NCI-H345 treated with DMSO at 0.1 percent for 48 hours (cell line): ENCODE results near the gene UBTF.
"Not testable (repeated sequence)": the region's sequence is repeated elsewhere in the genome, so short reads cannot be mapped to it uniquely, and the experiment has no call there.

Source experiments
- DNase-seq: peaks from one replicate; lab custom pipeline; 2025; ENCODE audit not compliant: unreplicated experiment; lab: John Stamatoyannopoulos, UW

UBTF gene

GRCh38 chr17:44247876-44248736 is 28.6 kb upstream of the UBTF start:
- no peak for DNase-seq

DNA sequence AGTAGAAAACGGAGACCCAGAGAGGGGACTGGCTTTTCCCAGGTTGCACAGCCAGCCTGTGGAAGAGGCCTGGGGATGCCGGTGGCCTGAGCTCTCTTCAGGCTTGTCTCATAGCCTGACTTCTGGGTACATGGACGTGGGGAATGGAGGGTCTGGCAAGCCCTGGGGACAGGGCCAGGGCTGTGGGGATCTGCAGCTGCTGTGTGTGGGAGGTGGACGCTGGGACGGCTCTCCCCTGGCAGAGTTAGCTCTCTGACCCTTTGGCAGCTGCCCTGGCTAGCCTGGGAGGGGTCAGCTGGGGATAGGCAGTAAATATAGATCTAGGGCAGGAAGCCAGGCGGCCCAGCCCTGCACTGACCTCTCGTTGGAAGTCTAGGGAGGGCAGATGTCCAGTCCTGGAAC is 28.0 kb upstream of the UBTF start:
- no peak for DNase-seq

DNA sequence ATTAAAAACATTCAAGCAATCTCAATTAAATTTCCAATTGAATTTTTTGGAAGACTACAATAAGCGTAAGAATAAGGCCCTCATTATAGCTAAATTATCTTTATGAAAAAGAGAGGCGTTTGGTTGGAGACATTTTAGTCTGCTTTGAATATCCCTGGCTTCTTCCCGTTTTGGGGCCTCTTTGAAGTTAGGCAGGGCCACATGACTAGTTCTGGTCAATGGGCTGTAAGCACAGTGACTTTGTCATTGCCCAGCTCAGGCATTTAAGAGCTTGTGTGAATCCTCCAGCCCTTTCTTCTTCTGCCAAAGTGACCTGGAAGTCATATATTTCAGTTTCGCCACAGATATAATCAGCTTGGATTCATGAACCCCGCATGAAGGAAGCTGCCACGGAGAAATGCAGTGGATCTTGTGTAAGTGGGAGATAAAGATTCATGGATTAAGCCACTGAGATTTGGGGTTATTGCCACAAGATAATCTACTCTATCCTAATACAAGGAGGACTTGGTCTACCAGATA is 21.7 kb upstream of the UBTF start:
- no peak for DNase-seq

DNA sequence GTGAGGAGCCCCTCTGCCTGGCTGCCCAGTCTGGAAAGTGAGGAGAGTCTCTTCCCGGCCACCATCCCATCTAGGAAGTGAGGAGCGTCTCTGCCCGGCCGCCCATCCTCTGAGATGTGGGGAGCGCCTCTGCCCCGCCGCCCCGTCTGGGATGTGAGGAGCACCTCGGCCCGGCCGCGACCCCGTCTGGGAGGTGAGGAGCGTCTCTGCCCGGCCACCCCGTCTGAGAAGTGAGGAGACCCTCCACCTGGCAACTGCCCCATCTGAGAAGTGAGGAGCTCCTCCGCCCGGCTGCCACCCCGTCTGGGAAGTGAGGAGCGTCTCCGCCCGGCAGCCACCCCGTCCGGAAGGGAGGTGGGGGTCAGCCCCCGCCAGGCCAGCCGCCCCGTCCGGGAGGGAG is 18.4 kb upstream of the UBTF start:
- not testable (repeated sequence) for DNase-seq

GRCh38 chr17:44236444-44236991 is 17.0 kb upstream of the UBTF start:
- DNase-seq: no peak

DNA sequence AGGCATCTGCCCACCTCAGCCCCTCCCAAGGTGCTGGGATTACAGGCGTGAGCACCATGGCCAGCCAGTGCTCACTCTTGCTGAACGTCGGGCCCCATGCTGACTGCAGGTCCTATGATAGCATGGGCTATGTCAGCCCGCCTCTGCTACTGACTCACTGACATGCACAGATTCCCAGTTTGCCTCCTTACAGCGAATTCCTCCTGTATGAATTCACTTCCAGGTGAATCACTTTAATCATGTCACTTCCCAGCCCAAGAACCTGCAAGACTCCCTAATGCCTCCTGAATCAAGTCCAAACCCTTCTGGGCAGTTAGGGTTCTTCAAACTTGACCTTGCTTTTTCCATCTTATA is 16.1 kb upstream of the UBTF start:
- DNase-seq: no peak

DNA sequence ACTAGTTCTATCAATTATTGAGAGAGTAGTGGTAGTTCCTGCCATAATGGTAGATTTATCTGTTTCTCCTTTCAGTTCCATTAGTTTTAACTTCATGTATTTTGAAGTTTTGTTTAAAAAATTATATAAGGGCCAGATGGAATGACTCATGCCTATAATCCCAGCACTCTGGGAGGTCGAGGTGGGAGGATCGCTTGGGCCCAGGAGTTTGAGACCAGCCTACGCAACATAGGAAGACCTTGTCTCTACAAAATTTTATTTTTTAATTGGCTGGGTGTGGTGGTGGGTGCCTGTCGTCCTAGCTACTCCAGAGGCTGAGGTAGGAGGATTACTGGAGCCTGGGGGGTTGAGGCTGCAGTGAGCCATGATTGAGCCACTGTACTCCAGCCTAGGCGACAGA is 14.1 kb upstream of the UBTF start:
- no peak for DNase-seq

GRCh38 chr17:44232061-44232460 is 12.6 kb upstream of the UBTF start:
- no peak for DNase-seq

- no peak for DNase-seq
Observed at GRCh38 chr17:44230140-44230539, 10.7 kb upstream of the UBTF start.

- DNase-seq: no peak
Observed at GRCh38 chr17:44229090-44229489, 9.6 kb upstream of the UBTF start.

DNA sequence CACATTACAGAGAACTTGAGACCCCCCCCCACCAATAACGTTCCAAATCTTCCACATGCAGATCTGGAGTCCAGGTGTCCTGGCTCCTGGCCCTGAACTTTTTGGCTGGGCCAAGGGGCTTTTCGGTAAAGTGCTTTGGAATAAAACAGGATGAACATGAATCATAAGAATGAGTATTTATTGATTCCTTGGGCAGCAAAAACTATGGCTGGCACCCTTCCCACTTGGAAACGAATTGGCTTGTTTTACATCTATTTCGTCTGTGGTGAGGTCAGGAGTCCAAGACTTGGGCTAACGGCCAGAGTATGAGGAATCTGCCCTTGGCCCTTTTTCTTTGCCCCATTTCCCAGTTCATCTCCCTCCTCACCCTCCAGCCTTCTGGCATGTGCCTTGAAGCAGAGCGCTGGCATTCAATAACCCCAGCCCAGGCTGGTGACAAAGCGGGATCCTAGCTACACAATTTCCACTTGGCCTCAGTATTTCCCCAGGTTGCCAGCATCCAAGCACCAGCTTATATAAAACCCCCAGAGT is 4.1 kb upstream of the UBTF start:
- no peak for DNase-seq

DNA sequence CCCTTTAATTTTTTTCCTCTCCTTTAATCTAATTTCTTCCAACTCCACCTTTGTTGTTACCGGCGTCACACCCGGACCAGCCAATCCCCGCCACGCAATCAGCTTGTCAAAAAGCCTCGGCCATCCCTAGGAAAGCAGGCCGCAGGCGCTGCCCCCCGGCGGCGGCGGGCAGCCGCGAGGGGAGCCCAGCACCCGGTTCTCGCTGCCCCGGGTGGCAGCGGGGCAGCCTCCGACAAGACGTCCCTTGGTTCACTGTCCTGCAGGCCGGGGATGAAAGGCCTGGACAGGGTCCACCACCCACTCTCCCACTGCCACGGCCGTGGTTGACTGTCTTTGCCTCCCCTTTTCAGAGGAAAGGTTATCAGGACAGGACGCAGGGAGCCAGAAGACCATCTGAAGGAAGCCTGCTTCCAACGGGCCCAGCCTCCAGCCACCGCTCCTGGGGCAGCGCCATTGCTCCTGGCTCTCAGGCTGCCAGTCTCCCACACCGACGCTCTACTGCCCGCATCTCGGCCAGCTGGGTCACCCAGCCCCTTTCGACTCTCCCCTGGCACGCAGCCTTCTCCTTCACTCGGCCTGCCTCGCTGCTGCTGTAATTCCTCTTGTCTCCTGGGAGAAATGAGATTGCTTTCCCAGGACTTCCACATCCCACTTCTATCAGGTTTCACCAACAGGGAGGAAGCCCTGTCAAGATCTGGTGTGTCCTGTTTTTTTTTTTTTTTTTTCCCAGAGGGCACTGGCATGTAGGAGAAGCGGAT is 2.8 kb upstream of the UBTF start:
- DNase-seq: peak; percentile 74

DNA sequence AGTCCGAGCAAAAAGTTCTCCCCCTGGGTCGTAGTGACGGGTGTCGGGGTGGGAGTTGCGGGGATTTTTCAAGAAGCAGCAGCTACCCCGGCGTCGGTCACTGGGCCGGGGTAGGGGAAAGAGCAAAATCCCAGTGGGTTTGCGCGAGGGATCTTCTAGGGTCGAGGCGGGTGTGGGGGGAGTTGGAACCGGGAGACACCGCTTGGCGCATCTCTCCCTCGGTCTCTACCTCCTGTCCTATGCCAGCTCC is 2.3 kb upstream of the UBTF start:
- DNase-seq: no peak

GRCh38 chr17:44221084-44221861 is 1.8 kb upstream of the UBTF start:
- DNase-seq: peak; percentile 59

DNA sequence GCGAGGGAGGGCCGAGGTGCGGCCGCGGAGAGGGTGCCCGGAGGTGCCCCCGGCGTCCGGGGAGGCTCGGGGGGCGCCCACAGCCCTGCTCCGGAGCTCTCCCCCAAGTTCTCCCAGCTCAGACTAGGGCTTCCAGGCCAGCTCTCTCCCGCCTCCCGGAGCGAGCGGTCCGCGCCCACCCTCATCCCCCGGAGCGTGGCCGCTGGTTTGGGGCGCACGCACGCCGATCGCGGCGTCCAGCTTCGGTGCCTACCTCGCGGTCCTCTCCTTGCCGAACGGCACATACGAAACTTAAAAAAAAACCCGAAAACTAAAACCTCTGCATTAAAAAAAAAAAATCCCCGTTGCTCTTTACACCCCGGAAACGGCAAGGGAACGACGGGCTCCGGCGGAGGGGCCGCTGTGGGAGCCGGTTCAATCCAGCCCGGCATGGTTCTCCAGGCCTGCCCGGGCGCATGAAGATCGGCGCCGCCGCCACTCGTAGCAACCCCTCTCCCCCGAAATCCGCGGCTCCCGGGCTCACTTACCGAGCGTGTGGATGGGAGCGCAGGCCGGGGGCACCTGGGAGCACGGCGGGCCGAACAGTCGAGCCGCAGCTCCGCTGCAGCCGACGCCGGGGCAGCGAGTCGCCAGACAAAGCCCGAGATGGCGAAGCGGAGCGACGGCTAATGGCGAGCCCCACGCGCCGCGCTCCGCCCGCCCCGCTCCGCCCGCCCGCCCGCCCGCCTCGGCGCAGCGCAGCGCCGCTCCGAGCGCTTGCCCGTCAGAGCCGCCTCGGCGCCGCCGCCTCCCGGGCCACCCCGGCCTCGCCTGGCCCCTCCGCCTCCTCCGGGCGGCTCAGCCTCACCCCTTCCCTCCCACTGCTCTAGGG is 973 bp upstream of the UBTF start:
- peak; percentile 13 for DNase-seq

GRCh38 chr17:44219108-44219615 is 313 bp downstream of the UBTF start:
- no peak for DNase-seq

GRCh38 chr17:44218344-44219107 is 949 bp downstream of the UBTF start:
- peak; percentile 59 for DNase-seq

DNA sequence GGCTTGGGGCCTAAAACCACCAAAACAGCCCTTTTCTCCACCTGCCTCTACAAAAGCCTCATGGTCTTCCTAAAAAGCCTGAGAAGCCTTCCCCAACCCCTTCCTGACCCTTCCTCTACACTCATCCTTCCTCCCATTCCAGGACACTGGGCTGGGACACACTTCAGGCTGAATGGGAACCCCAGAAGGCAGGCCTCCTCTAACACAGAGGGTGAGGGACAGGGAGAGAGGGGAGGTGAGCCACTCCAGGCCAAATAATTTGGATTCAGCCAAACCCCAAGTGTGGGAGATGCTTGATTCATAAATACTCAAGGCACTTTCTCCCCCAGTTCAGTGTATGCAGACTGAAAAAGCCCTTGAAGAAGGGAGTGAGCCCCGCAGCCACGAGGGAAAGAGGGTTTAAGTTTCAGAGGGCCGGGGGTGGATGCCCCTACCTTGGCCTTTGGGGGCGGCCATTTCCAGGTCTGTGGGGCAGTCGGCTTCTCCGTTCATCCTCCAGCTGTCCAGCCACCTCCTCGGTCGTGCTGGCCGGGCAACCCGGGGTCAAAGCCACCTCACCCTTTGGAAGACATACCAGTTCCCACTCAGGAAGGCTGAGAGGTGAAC is 1.6 kb downstream of the UBTF start:
- DNase-seq: no peak

GRCh38 chr17:44216694-44217093 is 2.8 kb downstream of the UBTF start:
- DNase-seq: no peak
